ENCODE measurements around the gene FHL1.

- TF ChIP-seq MAX (IDR thresholded peaks at IDR 0.05) (no peak), CTCF (IDR thresholded peaks at IDR 0.05; ENCODE audit: low read depth, low read length, missing input control) (no peak)
Measured at GRCh38 chrX:136115904-136116297, 31.4 kb upstream of the FHL1 start.
